DMS53 (cell line): ENCODE data around the gene CCNB2.

Source experiments
- DNase-seq: peaks from one replicate; lab custom pipeline; 2025; lab: John Stamatoyannopoulos, UW

Gene CCNB2

GRCh38 chr15:59166601-59167265 lies 61.8 kb downstream of the CCNB2 start:
- peak; percentile 91 for DNase-seq

- DNase-seq = peak; percentile 23
These were observed 63.6 kb downstream of the CCNB2 start for GRCh38 chr15:59168536-59168935.

GRCh38 chr15:59169251-59169708 lies 64.3 kb downstream of the CCNB2 start:
- peak; percentile 18 for DNase-seq

GRCh38 chr15:59170295-59171066 lies 65.5 kb downstream of the CCNB2 start:
- peak; percentile 93 for DNase-seq

DNA sequence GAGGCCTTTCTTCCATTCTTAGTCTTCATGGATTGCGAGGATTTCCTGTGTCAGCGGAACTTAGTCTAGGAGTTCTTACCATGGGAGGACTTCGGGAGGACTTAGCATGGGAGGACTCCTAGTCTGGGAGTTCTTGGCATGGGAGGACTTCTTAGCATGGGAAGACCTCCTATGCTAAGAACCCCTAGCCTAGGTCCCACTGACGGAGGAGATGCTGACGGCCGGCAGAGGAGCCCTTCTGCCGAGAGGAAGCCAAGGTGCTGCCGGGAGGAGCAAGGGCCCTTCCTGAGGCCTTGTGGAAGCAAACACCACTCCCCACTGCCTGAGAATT lies 66.1 kb downstream of the CCNB2 start:
- no peak for DNase-seq

DNA sequence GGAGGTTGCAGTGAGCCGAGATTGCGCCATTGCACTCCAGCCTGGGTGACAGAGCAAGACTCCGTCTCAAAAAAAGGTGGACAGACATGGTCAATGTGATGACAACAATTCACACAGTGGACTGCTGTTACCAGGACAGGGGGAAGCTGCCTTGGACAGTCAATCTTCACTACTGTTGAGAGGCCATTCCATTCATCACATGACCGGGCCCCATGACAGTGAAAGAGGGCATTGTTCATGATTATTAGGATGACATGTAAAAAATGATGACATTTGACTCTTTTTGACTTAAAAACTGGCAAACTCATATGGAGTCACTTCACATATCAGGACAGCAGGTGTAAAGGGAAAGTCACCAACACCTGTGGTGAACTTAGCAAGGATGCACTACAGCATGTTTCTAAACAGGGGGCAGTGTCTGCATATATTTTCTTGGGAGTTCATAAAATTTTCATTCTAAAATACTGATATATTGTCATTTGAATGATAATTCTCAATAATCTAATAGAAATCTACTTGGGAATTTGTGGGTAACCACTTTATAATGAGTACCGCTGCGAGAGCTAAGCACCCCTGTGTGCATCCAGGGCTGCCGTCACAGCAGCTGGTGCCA lies 67.4 kb downstream of the CCNB2 start:
- DNase-seq = no peak

- DNase-seq = no peak
These were observed 68.2 kb downstream of the CCNB2 start for GRCh38 chr15:59173194-59173593.

DNA sequence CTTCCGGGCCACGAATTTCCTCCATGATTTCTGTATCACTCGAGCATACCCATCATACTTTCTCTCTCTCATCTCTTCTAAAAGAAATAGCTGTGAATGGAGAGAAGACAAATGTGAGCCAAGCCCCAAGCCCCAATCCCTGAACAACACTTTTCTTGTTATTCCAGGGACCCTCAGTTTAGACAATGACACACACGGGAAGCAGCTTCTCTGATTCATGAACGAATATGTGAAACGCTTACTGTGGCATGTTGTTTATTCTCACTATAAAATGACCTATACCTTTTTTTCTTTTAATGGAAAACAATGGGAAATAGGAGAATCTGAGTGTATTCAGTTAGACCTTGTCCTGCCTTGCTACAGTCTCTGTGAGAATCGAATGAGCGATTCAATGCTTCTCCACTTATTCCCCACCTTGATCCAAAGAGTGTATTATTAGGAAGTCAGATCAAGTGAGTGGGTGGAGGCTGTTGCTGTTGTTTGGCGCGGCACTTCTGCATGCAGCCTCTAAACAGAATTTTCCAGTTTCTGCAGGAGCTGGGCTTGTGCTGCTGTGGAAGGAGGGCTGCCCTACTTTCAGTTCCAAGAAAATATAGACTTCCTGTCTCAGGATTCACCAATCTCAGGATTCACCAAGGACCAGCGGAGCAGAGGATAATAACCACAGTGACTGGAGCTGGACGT lies 69.3 kb downstream of the CCNB2 start:
- DNase-seq = no peak
